Adrenal gland (tissue), 19 donors: ENCODE data around the gene PRKCE. TPM values are rescaled to one million over a fixed set of nuclear protein-coding genes. Genes with fewer than 3 reads are reported as not detected.
A peak's percentile ranks its signal among the peaks of the same experiment; 100 is the strongest.

Experiments used
- DNase-seq, 7 donors: peaks; one replicate each; pipeline ENCODE4 v3.0.0-alpha.2; 2019 to 2020
- H3K27ac ChIP-seq, 5 donors: fragments of 200-600 bp; sonication (generic) in 4 of 5; 1 replicate in 3 of 5; 2 replicates in 2 of 5; pipeline versions ENCODE4 v1.5.1 to v1.8.0; 2016 to 2020; ENCODE audit warnings: mild to moderate bottlenecking in 1 of 5
- H3K27me3 ChIP-seq: fragments of 200-600 bp; 2 replicates; pipeline ENCODE4 v1.8.0; 2021
- H3K36me3 ChIP-seq, 2 donors: fragments of 200-600 bp; replicated peaks in 1 of 2; 1 replicate in 1 of 2; 2 replicates in 1 of 2; pipeline versions ENCODE4 v1.5.1 to v1.8.0; 2018 to 2022
- H3K4me1 ChIP-seq, 2 donors: fragments of 200-600 bp; replicated peaks in 1 of 2; 1 replicate in 1 of 2; 2 replicates in 1 of 2; pipeline versions ENCODE4 v1.5.1 to v1.8.0; 2018 to 2021
- H3K4me3 ChIP-seq, 4 donors: fragments of 200-600 bp; sonication (generic) in 3 of 4; one replicate each; pipeline ENCODE4 v1.5.1; 2016 to 2018
- H3K9me3 ChIP-seq, 3 donors: fragments of 200-600 bp; sonication (generic) in 1 of 3; replicated peaks in 1 of 3; 1 replicate in 2 of 3; 2 replicates in 1 of 3; pipeline versions ENCODE4 v1.5.1 to v1.8.0; 2016 to 2021
- POLR2A ChIP-seq, 2 donors: fragments of 450-650 bp; IDR thresholded peaks; one replicate each; pipeline ENCODE4 v1.6.1; 2017; ENCODE audit warnings: antibody characterized with exemption in 2 of 2, mild to moderate bottlenecking in 2 of 2, moderate library complexity in 1 of 2
- WGBS, 4 donors: extraction: QIAGEN DNeasy Blood & Tissue Kit in 2 of 4; methylation state at CpG; one replicate each; pipeline versions ENCODE4 v1.1.5 to v1.1.7; 2013 to 2017; 5-methylcytosine and 5-hydroxymethylcytosine counted together
- intact Hi-C, 2 donors: fragments of 100-400 bp; cut with DNase I; formaldehyde crosslinking; loops; one replicate each; pipeline versions ENCODE4 v1.14.1 to v1.15.0; 2022 to 2023
- long read RNA-seq, 10 donors: library from polyadenylated mRNA in 3 of 10; unstranded in 2 of 10; stranded (forward) in 1 of 10; transcript quantifications; one replicate each; pipeline ENCODE4 v2.0.0 and lab custom pipeline, GENCODE V29; 2021 to 2026
- polyA plus RNA-seq, 3 donors: library from polyadenylated mRNA; stranded (reverse); fragments of 200-250 nt in 2 of 3; fragments of 350-450 nt in 1 of 3; fragmentation: Illumina TruSeq in 1 of 3; extraction: RNeasy Lipid Tissue Mini Kit (QIAGEN cat#74804) in 1 of 3; gene quantifications; one replicate each; pipeline ENCODE4 v1.2.3, GENCODE V29; 2013 to 2014
- total RNA-seq, 9 donors: library from RNA; depleted of rRNA in 4 of 9; stranded (reverse); fragments of >200 nt in 4 of 9; fragments of 120-200 nt in 1 of 9; fragmentation: NEBNext Ultra II Directional in 1 of 9; extraction: Animal tissue kit (Norgen Biotek cat#: 25700) in 1 of 9; gene quantifications; one replicate each; pipeline versions ENCODE4 v1.1.0 to v1.2.4, GENCODE V29; 2013 to 2023
- TF ChIP-seq, protein P1 (sequence below), 6 experiments: fragments of 450-650 bp in 4 of 6; fragments of 200-600 bp in 2 of 6; sonication (generic) in 1 of 6; IDR thresholded peaks; 1 replicate in 5 of 6; 2 replicates in 1 of 6; pipeline versions ENCODE4 v1.5.1 to v1.8.0; 2016 to 2021; ENCODE audit warnings: antibody characterized with exemption in 6 of 6, mild to moderate bottlenecking in 2 of 6, moderate library complexity in 1 of 6
- donor health status: healthy with polysubstance abuse.
- donor health status: Bipolar disorder and iron deficiency.
- donor health status: DM: yes; HTN: yes; CAD: no.
- donor health status: DM: no; HTN: no; CAD: no.
- donor health status: DM: no; HTN: no; CAD: no.
- donor health status: DM: yes; HTN: yes; CAD: no.

The PRKCE gene
- total RNA-seq: 10 to 100 TPM in 5 of 9 donors, 1 to 10 TPM in 4; 4.4 to 19.2 (median 10.2) TPM
- 1 to 10 TPM; 1.9 to 6.7 (median 4.9) TPM for polyA plus RNA-seq
- long read RNA-seq, donor 1: 0 reads
- long read RNA-seq, donor 2: 0 reads
- long read RNA-seq, donor 3: 0 reads
- long read RNA-seq, donor 4, partial matches to known transcripts: 0 of 3 reads
- long read RNA-seq, donor 4, other reads (novel, unspliced or antisense): 3 of 3 reads
- long read RNA-seq, donor 5, partial matches to known transcripts: 3 of 6 reads
- long read RNA-seq, donor 5, other reads (novel, unspliced or antisense): 3 of 6 reads
- long read RNA-seq, donor 6, partial matches to known transcripts: 0 of 3 reads
- long read RNA-seq, donor 6, other reads (novel, unspliced or antisense): 3 of 3 reads
- long read RNA-seq, donor 7: 0 reads
- long read RNA-seq, donor 8, full-length matches to known transcripts: 1 of 1 reads
- long read RNA-seq, donor 8, partial matches to known transcripts: 0 of 1 reads
- long read RNA-seq, donor 8, other reads (novel, unspliced or antisense): 0 of 1 reads
- long read RNA-seq, donor 9: 0 reads
- long read RNA-seq, donor 10: 0 reads

GRCh38 chr2:45651415-45652089, at the start of gene PRKCE:
Gene PRKCE, plus strand, starts transcription at chr2:45651675.
- H3K4me1 ChIP-seq: peaks cover 6 to 27% of the 10 kb centered on the region in 2 donors
- H3K27me3 ChIP-seq: no peaks in the 10 kb centered on the region
- 0 to 1% (median 0%) methylated on average over 5 to 66 of the region's 66 CpGs for WGBS, 4 donors
- intact Hi-C loops: no loop called here
- H3K9me3 ChIP-seq: no peaks in the 10 kb centered on the region
- peak; percentile 62 to 80 (median 76) for DNase-seq
- no peak for TF ChIP-seq POLR2A (IDR thresholded peaks at IDR 0.05)
- TF ChIP-seq, protein P1, sequence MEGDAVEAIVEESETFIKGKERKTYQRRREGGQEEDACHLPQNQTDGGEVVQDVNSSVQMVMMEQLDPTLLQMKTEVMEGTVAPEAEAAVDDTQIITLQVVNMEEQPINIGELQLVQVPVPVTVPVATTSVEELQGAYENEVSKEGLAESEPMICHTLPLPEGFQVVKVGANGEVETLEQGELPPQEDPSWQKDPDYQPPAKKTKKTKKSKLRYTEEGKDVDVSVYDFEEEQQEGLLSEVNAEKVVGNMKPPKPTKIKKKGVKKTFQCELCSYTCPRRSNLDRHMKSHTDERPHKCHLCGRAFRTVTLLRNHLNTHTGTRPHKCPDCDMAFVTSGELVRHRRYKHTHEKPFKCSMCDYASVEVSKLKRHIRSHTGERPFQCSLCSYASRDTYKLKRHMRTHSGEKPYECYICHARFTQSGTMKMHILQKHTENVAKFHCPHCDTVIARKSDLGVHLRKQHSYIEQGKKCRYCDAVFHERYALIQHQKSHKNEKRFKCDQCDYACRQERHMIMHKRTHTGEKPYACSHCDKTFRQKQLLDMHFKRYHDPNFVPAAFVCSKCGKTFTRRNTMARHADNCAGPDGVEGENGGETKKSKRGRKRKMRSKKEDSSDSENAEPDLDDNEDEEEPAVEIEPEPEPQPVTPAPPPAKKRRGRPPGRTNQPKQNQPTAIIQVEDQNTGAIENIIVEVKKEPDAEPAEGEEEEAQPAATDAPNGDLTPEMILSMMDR (IDR thresholded peaks at IDR 0.05): no peak
- peak within 1 kb of the TSS; percentile 63 to 96 (median 74) for H3K4me3 ChIP-seq
- H3K27ac ChIP-seq: peak within 1 kb of the TSS; percentile 96 to 100 (median 99)
- H3K36me3 ChIP-seq: no peaks in the 10 kb centered on the region

DNA sequence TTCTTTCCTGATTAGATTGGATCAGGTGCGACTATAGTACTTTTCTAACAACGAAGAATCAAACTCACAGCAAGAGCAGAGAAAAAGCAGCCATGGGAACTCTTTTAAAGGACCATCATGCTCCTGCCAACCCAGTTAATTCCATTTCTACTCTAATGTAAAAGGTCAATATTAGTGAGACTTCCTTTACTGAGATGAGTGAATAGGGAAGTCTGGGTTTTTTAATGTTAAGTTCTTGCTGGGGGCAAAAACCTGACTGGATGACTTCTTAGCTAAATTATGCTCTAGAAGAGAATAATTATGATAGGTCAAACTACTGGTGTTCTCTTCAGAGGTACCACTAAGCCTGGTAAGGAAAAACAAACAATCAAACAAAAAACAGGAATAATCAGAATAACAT, 48.9 kb upstream of the PRKCE start:
- no peaks in the 10 kb centered on the region for H3K27me3 ChIP-seq
- no peaks in the 10 kb centered on the region for H3K9me3 ChIP-seq
- no peak for DNase-seq
- peaks cover 0 to 4% of the 10 kb centered on the region in 2 donors for H3K4me1 ChIP-seq
- WGBS, 4 donors: 86 to 98% (median 95%) methylated on average over 2 of the region's 2 CpGs
- H3K36me3 ChIP-seq: peaks cover 0 to 34% of the 10 kb centered on the region in 2 donors
- H3K27ac ChIP-seq: no peak overlapping the region
- no peak overlapping the region for H3K4me3 ChIP-seq
- intact Hi-C loops: no loop called here
- TF ChIP-seq, protein P1 (IDR thresholded peaks at IDR 0.05): no peak
- no peak for TF ChIP-seq POLR2A (IDR thresholded peaks at IDR 0.05)

GRCh38 chr2:45605116-45605515, 46.4 kb upstream of the PRKCE start:
- WGBS, 4 donors: 95 to 100% (median 97%) methylated on average over 2 of the region's 2 CpGs
- intact Hi-C loops: no loop called here
- H3K9me3 ChIP-seq: no peaks in the 10 kb centered on the region
- H3K27ac ChIP-seq: no peak overlapping the region
- no peaks in the 10 kb centered on the region for H3K27me3 ChIP-seq
- H3K4me3 ChIP-seq: no peak overlapping the region
- peaks cover 4 to 17% of the 10 kb centered on the region in 2 donors for H3K4me1 ChIP-seq
- no peak for DNase-seq
- H3K36me3 ChIP-seq: peaks cover 0 to 17% of the 10 kb centered on the region in 2 donors
- TF ChIP-seq POLR2A (IDR thresholded peaks at IDR 0.05): no peak
- TF ChIP-seq, protein P1 (IDR thresholded peaks at IDR 0.05): no peak

DNA sequence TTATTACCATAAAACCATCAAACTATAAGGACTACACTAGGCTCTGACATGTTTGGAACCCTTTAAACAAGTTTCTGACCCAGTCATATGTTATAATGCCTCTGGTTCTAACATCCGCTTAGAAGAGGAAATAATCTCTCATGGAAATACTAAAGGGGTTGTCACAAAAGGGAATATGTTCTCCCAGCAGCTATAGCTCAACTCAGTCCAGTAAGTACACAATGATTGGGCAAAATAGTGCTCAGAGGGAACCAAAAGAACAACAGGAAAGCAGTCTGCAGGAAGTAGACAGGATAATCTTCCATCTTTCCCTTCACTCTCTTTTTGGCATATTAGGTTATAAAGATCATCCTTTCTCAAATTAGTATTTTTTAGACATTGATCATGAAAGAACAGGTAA, 44.7 kb upstream of the PRKCE start:
- WGBS, 4 donors: 60 to 76% (median 68%) methylated on average over 1 of the region's 1 CpG
- Histone ChIP-seq H3K4me3 (no peak overlapping the region), H3K27me3 (no peaks in the 10 kb centered on the region), H3K9me3 (no peaks in the 10 kb centered on the region), H3K27ac (no peak overlapping the region), H3K4me1 (peaks cover 9 to 24% of the 10 kb centered on the region in 2 donors), H3K36me3 (peaks cover 0 to 7% of the 10 kb centered on the region in 2 donors)
- intact Hi-C loops: no loop called here
- no peak for DNase-seq
- TF ChIP-seq, protein P1 (IDR thresholded peaks at IDR 0.05): no peak
- TF ChIP-seq POLR2A (IDR thresholded peaks at IDR 0.05): no peak
